ENCODE results near the gene MSL3B.

MSL3B gene

GRCh38 chr2:233837694-233838229 is 30.4 kb downstream of the MSL3B start:
- no peak for FAIRE-seq
- no peak for DNase-seq (ENCODE audit: extremely low spot score, insufficient read length, low read depth)

DNA sequence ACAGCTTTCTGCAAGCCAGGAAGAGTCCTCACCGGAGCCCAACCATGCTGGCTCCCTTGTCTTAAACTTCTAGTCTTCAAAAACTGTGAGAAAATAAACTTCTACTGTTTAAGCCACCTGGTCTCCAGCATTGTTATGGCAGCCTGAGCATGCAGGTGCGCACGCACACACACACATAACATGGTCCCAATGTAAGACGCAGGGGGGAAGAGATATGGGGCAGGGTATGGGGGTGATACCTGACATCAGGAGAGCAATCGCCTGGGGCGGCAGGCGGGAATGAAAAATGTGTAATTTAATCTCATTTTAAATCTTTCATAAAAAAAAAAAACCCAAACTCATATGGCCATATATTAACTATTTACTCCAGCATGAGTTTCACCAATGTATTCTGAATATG is 31.8 kb downstream of the MSL3B start:
- DNase-seq (ENCODE audit: extremely low spot score, insufficient read length, low read depth) (no peak), FAIRE-seq (no peak)

GRCh38 chr2:233835230-233836186 is 32.7 kb downstream of the MSL3B start:
- FAIRE-seq (no peak), DNase-seq (ENCODE audit: extremely low spot score, insufficient read length, low read depth) (no peak)

DNA sequence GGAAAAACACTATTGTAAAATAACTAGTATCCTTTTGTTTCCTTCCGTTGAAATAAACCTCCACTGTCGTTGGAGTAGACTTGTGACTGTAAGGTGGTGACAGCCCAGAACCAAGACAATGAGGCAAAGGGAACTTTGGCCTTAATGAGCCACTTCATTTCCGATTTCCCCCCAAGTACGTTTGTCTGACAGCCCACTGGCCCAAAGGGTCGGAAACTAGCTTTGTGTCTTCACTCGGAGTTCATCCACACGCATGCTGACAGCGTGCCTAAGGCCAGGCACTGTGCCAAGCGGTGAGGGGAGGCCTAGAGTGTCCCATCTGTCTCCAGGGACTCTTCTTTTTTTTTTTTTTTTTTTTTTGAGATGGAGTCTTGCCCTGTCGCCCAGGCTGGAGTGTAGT is 34.8 kb downstream of the MSL3B start:
- DNase-seq (ENCODE audit: extremely low spot score, insufficient read length, low read depth) (no peak), FAIRE-seq (no peak)

DNA sequence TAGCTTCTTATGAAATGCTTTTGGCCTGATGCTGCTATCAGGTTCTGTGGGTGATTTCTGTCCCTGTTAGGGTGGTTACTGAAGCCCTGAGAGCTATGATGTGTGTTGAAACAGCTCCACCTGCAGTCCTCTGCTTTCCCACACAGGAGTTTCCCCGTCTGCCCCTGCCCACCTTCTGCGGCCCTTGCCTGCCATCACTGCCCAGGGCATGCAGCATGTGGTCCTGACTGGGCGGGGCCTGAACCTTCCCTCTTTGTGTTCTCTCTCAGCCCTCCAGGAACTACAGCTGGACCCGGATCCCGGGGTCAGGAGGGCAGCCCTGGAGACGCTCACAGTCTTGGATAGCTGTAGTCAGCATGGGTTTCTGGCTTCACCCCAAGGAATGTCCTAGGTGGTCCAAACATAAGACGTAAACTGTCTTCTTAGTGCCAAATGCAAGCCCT is 35.3 kb downstream of the MSL3B start:
- DNase-seq (ENCODE audit: extremely low spot score, insufficient read length, low read depth) (no peak), FAIRE-seq (no peak)

DNA sequence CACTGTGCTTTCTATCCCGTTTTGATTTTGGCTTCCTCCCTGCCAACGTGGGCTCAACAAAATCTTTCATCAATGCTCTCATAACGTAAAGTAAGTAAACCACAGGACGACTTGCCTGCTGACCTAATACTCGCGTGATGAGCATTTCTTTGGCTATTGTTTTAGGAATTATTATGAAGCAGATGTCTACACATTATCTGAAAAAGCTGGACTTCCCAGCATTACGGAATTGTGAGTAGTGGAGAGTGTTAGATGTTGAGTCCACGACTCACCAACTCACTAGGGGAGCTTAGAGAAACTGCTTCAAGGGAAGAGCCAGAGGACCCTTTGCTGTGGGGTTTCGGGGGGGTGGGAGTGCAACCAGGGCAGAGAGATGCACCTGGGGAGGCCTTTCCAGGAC is 35.8 kb downstream of the MSL3B start:
- no peak for FAIRE-seq

GRCh38 chr2:233831861-233832260 is 36.3 kb downstream of the MSL3B start:
- no peak for DNase-seq (ENCODE audit: extremely low spot score, insufficient read length, low read depth)
- no peak for FAIRE-seq

More for the DNA sequence above, 35.8 kb downstream of the MSL3B start:
- no peak for DNase-seq (ENCODE audit: extremely low spot score, insufficient read length, low read depth)

DNA sequence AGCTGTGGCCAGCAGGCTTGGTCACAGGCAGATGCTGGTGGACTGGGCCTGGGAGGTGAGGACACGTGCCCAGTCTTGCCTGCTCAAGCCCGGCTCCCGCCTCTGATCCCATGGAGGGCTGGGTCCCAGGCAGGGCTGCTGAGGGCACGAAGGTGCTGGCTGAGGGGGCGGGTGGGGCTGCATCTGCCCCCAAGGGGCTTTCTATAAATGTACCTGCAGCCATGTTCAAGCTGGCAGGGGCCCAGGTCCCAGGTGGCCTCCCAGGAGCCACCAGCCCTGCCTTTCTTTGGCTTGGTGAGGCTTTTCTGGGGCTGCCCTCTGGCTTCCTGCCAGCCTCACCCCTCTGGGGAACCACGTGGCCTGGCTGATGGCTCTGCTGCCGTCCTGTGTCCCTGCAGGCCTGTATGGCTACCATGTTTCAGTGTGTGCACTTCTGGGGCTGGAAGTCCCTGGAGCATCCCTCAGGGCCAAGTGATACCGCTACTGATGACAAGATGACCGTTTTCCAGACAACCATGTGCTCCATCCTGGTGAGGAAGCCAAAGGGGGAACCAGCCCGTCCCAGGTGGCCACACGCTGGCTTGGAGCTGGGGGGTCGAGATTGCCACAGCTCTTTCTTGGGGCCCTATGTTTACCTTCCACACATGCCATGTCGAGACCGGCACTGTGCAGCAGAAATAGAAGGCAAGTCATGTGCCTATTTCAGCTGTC is 37.0 kb downstream of the MSL3B start:
- FAIRE-seq (no peak), DNase-seq (ENCODE audit: extremely low spot score, insufficient read length, low read depth) (no peak)

DNA sequence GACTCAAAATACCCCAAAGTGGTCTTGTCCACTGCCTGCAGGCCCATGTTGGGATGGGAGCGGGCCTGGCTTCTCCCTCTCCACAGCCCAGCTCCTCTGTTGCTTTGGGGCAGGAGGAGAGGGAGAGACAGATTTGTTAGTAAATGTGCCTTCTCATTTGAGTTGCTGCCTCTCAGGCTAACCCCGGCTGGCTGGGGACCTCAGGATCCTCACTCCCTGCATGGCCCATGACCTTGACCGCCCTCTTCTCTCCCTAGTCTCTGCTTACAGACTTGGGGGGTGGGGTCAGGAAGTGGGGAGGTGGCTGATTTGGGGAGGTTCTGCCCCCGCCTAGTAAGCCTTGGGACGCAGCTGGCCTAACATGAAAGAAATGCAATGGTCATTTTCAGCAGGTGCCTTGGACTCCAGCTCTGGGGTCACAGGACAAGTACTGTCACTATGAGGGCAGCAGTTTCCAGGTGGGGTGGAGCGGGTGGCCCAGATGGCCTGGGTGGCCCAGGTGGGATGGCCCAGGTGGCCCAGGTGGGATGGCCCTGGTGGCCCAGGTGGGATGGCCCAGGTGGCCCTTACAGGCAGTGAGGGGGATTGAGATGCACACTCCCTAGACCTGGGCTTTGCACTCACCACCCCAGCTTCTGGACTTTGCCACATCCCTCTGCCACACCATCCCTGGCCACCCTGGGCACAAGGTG is 37.9 kb downstream of the MSL3B start:
- DNase-seq (ENCODE audit: extremely low spot score, insufficient read length, low read depth) (no peak), FAIRE-seq (no peak)

GRCh38 chr2:233829193-233830110 is 38.7 kb downstream of the MSL3B start:
- DNase-seq (ENCODE audit: extremely low spot score, insufficient read length, low read depth) (no peak), FAIRE-seq (no peak)

DNA sequence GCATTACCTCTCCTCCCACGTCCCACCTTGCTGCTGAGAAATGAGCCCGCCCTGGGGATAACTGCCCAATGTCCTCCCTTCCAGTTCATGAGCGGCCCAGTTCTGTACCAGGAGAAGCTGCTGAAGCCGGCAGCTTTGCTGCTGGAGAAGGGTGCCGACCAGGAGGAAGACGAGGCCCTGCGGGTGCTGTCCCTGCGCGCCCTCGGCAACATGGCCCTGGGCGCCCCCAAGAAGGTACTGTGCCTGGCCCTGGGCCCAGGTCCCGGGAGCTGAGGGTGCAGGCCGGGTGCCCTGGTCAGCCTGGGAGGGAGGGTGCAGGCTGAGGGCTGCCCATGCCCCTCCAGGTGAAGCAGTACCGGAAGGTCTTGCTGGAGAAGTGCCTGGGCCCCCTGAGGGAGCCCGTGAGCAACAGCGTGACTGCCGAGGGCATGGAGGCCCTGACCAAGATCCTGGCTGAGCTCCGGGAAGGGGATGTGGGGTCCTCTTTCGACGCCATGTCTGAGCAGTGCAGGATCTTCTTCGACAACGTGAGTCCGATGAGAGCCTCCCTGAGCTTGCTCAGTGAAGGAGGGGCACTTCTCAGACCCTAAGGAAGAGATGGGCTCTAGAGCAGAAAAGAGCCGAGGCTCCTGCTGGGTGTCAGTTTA is 39.5 kb downstream of the MSL3B start:
- DNase-seq (ENCODE audit: extremely low spot score, insufficient read length, low read depth) (no peak), FAIRE-seq (no peak)

DNA sequence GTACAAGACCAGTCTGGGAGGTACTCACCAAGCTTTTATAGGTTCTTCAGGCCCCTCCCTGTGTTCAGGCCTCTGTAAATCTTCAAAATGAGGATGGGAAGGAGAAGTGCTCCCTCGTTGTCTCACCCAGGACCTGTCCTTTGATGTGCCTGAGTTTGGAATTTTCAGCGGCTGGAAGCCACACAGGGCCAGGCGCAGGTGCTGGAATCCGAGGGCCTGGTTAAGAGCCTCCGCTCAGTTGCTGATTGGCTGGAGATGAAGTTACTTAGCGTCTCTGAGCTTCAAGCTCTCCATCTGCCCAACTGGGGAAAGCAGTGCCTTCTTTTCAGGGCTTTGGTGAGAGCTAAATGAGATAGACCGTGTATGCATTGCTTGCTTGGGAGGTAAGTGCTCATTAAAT is 43.8 kb downstream of the MSL3B start:
- DNase-seq (ENCODE audit: extremely low spot score, insufficient read length, low read depth) (no peak), FAIRE-seq (no peak)

GRCh38 chr2:233823731-233824121 is 44.5 kb downstream of the MSL3B start:
- FAIRE-seq = no peak
- no peak for DNase-seq (ENCODE audit: extremely low spot score, insufficient read length, low read depth)

GRCh38 chr2:233822781-233823730 is 45.1 kb downstream of the MSL3B start:
- DNase-seq (ENCODE audit: extremely low spot score, insufficient read length, low read depth) = no peak
- no peak for FAIRE-seq

DNA sequence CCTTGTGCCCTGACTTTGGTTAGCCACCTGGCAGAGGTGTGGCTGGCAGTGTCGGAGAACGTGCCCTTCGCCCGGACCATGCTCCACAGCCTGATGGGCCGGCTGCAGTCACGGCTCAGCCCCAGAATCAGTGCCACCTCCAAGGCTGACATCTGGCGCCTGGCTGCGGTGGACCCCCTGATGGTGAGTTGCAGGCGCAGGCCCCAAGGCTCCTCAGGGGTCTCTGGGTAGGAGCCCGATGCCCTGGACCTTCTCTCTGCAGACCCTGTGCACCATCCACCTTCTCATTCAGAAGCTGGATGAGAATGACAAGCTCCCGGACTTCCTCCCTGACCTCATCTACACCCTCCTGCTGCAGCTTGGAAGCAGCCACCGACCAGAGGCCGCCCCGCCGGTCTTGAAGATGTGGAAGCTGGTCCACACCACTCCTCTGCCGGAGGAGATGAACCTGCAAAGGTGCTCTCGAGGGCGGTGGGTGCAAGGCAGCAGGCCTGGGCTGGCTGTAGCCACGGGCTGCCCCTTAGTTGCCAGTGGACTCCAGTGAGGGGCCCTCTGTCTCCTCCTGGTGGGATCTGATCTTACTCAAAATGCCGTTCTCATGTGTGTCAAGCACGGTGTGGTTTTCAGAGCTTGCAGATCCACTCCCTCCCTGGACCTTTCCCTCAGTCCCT is 46.0 kb downstream of the MSL3B start:
- no peak for DNase-seq (ENCODE audit: extremely low spot score, insufficient read length, low read depth)
- no peak for FAIRE-seq

DNA sequence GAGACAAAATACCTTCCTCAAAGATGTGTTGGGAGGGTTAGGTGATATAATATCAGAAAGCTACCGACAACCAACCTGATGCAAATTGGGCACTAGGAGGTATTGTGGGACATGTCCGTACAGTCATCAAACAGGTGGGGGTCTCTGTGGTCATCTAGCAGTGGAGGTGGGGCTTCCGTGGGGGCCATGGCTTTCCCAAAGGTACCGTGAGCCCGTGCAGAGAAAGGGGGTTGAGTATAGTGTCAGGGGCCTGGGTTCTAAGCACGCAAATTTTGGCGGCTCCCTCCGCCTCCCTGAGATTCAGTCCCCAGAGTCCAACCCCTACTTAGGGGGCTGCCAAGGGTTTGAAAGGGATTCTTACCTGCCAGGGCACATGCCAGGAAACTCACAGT is 46.5 kb downstream of the MSL3B start:
- no peak for FAIRE-seq
- DNase-seq (ENCODE audit: extremely low spot score, insufficient read length, low read depth) = no peak

DNA sequence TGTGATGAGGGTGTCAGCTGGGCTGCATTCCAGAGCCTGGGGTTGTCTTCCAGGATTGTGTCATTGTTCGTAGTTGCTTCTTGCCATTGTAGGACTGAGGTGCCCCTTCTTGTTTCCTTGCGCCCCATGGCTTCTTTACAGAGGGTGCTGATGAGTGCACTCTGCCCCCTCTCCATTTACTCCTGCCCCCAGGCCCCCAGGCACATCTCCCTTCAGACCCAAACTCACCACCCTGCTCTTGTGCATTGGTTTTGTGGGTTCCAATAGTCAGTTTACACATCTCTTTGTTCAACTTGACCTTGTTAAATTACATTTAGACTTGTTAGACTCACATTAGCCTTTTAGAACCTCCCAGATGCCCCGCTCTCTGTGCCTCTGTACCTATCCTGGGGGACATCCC is 47.0 kb downstream of the MSL3B start:
- DNase-seq (ENCODE audit: extremely low spot score, insufficient read length, low read depth) = no peak
- FAIRE-seq = no peak

Data from GM18507 (cell line).